HG02973 (cell line): ENCODE results near the gene ITPR1.
"Not testable (repeated sequence)": the region's sequence is repeated elsewhere in the genome, so short reads cannot be mapped to it uniquely, and the experiment has no call there.

Experiments used
- ATAC-seq: cut with Tn5 transposase; IDR thresholded peaks from one replicate; pipeline ENCODE4 v1.9.1; 2021; ENCODE audit warnings: moderate library complexity; ENCODE audit not compliant: unreplicated experiment

Gene ITPR1

DNA sequence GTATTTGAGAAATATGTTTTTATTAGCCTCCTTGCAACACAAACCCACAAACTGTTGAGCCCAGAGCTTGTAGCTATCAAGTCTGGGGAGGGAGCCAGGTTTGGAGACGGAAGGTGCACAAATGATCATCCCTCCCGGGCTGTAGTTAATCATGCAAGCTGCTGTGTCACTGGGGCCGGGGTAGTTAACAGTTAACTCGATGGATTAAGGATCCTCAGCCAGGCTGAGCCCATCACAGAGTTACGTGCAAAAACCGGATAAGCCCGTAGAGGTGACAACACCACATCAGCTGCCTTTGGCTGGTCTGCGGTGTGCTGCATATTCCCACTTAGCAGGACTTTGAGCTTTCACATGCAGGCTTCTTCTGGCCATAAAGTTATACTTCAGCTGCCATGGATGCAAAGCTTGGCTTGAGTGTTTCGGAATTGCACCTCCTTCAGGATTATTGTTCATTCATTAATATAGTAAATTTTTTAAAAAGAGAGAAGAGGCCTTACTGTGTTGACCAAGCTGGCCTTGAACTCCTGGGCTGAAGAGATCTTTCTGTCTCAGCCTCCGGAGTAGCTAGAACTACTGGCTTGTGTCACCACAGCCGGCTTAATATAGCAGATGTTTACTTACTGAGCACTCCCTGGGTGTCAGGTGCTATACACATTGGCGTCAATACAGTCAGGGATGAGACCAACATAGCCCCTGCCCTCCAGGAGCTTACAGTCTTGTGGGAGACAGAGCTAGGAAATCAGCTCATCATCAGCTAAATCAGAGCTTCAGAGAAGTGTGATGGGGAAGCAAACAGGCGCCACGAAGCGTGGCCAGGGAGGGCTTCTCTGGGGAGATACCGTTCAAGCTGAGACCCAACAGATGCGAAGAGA, 259.3 kb downstream of the ITPR1 start:
- ATAC-seq = no peak

DNA sequence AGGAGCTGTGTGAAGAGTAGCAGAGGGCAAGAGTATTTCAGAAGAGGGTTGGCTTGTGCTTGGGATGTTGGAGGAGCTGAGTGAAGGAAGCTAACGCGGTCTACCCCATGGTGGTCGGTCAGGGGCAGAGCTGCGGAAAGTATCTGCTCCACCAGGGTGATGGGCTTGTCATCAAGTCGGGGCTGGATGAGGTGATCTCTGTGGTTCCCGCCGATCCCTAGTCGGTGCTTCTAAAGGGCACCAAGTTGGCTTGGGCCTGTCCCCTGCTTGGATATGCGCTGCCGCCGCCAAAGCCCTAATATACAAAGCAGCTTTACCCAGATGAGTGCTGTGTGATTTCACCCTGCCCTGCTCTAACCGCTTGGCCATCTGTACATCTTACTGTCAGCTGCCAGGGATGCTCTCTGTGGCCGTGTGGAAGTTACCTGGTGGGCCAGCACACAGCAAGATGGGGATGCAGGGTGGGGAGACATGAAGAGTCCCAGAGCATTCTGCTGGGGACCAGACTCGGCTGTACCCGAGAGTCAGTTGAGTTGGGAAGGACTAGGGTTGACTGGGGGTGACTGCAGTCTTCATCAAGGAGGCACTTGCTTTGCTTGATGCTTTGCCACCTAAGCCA, 260.0 kb downstream of the ITPR1 start:
- no peak for ATAC-seq

DNA sequence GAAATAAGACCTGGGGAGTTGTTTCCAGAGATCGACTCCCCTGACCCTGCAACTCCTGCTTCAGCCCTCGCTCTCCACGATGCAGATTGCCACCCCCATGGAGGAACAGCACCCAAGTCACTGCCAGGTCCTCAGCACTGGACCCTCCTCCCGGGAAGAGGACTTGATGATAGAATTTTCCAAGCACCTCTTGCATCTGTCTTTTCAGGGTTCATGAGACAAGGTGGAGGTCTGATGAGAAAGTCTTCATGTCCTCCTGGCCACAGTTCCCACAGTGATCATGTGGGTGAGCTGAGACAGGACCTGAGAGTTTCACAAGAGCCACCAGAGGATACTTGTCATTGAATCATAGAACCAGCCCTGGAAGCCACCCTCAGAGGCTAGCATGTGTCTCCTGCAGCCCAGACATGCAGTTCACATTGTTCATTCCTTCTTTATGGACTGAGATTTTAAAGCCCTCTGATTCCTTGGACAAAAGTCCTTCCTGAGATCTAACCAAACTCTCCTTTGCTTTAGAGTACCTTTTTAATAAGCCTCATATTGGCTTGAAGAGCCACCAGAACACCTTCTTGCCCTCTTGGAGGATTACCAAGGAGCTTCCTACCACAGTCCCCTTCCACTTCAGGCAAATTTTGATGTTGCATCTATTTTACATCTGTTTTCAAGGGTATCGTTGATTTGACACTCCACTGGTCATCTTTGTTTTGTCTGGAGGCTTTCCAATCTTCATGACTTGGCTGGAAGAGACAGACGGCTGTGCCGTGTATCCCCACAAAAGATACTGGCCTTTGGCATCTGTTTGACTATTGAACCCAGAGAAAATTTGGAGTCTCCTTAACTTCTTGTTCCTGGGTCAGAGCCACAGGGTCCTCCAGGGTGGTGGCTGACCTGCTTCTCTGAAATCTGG, 261.3 kb downstream of the ITPR1 start:
- ATAC-seq = peak; percentile 70

DNA sequence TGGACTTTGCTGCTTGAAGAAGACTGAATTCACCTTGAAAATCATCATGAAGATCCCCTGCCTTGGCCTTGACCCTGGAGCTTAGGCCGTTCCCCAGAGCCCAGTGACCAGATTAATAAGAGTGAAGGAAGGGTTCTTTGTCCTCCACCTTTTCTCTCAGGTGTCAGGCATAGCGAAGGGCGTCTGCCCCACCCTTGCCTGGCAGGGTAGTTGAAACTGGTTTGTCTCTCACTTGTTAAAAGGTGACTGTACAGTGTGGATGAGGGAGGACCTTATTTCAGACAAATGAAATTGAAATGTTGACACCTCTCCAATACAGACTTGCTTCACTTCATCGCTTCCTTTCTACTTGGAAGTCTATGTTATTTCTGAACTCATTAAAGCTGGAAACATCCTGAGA, 262.4 kb downstream of the ITPR1 start:
- no peak for ATAC-seq

DNA sequence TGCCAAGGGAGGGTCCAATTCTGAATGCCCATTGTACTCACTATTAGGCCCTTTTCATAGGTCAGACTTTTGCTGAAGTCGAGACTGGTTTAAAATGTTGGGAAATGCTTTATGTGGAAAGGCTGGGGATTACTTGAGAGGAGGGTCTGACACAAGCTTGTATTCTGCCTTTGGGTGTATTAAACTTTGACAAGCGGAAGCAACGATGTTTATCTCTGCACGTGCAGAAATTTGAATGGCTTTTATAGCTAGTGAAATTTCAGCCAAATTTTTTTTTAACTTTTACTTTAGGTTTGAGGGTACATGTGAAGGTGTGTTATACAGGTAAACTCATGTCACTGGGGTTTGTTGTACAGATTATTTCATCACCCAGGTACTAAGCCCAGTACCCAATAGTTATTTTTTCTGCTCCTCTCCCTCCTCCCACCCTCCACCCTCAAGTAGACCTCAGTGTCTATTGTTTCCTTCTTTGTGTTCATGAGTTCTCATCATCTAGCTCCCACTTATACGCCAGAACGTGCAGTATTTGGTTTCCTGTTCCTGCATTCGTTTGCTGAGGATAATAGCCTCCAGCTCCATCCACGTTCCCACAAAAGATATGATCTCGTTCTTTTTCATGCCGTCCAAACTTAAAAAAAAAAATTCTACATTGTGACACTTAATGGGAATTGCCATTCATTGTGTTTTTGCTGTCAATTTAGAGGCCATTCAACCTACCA, 263.1 kb downstream of the ITPR1 start:
- ATAC-seq = no peak

DNA sequence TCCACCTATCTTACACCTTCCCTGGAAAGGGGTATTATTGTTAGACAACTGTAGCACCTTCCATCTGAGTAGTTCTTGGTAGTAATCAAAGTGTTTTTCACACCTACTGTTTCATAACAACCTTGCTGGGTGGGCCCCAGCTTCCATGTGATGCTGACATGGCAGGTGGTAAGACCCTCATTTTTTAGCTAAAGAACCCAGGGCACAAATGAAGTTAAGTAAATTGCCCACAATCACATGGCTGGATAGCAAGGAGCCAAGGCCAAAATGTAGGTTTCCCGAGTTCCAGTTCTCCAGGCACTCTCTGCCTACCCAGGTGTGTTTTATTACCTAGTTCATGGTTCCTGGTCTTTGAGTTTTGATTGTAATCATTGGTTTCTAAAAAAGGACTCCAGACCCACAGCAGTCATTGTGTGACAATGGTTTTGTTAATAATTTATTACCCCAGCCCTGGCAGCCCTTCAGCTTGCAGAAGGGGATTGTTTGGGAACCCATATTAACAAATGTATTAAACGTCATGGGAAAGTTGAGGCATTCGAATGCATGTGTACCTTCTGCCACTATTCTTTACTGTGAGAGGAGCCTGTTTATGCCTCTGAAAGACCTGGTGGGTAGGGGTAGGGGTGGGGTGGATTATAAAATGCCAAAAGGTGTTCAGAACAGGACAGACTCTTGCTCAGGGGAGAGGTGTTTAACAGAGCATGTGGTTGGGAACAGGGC, 263.9 kb downstream of the ITPR1 start:
- ATAC-seq = peak; percentile 53

DNA sequence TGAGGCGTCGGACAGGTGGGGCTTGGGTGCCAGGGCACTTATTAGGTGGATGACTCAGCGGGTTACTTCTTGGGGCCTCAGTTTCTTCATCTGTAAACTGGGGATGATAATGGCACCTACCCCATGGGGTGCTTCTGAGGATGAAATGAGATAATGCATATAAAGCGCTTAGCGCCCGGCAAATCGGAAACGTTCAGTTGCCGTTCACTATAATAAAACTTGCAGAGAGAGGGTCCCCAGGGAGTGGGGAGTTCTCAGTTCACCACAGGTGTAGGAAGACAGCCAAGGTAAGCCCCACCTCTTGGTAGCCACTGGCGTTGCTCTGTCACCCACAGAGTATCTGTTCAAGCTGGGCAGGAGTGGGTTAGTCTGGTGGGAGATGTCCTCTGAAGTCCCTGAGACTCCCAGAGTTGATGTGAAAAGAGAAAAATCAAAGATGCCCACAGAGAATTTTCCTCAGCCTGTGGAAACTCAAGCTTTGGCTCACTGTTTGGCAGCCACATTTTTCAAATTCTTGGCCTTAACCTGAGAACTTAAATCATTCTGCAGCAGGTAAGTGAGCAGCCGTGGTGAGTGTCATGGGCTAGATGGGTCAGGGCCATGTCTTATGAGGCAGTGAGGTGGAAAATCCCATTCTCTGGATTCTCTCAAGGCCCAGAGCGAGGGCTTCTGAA, 264.6 kb downstream of the ITPR1 start:
- no peak for ATAC-seq

DNA sequence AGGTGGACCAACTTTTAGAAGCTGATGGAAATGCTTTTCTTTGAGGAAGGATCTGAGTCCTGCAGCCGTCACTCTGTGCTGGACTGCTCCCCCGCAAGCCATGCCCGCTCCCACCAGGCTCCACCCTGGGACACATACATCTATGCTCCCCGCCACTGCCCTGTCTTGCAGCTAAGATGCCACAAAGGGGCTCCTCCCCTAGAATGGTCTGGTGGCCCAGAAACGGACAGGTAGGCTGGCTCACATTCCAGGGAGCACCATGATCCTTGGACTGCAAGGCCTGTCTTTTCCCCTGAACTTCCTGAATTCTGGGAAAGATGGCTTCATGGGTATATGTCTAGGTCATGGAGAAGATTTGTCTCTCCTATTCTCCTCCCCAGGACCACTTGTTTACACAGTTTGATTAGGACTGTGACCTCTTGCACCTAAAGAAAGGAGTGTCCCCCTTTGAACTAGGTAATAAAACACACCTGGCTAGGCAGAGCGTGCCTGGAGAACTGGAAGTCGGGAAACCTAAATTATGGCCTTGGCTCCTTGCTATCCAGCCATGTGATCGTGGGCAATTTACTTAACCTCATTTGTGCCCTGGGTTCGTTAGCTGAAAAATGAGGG, 265.2 kb downstream of the ITPR1 start:
- ATAC-seq = no peak

DNA sequence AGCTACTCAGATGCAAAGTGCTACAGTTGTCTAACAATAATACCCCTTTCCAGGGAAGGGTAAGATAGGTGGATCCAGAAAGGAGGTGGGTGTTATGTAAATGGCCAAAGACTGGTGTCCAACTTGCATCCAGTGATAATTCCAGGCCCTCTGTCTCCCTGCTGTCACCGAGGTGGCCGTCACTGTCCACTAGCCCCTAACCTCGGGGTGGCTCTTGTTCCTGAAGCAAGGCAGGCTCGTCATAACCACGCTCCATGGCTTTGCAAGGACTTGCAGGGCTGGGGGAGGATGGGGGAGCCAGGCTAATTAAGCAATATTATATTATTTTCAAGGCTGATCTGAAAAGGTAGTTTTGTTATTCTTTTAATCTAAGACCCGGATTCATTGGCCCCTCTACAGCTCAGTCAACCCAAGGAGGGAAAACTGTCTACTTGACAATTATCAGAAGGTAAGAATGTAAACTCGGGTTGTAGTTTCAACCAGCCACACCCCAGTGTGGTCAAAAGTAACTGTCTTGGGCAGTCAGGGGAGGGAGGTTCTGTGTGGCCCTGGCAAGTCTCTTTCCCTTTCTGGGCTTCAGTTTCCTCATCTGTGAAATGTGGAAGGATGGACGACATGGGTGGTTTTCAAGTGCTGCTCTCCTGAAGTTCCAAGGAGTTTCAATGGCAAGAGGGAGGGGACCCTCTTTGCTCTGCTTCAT, 266.0 kb downstream of the ITPR1 start:
- ATAC-seq = no peak

DNA sequence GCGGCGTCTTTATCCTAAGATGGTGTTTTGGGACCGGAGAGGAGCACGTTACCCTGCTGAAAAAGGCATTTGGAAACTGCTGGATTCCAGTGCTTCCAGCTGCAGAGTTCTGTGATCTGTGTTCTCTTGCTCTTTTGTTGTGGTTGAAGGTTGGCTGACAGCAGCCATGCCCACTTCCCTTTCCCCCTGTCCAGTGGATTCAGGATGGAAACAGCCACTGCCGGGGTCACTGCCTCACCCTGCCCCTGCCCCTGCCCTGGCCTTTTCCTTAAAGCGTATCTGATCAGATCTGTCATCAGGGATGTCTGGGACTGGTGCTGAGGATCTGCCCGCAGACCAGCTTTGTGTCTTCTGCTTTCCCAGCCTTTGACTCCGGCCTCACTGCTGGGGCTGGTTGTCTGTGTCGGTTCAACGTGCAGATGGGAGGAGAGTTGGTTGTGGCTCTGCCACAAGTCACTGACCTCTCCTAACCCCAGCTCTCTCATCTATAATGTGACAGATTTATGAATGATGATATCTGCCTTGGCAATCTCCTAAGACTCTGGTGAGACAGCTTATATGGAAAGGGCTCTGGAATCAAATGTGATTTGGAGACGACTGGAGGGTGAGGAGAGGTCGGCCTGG, 266.7 kb downstream of the ITPR1 start:
- no peak for ATAC-seq

DNA sequence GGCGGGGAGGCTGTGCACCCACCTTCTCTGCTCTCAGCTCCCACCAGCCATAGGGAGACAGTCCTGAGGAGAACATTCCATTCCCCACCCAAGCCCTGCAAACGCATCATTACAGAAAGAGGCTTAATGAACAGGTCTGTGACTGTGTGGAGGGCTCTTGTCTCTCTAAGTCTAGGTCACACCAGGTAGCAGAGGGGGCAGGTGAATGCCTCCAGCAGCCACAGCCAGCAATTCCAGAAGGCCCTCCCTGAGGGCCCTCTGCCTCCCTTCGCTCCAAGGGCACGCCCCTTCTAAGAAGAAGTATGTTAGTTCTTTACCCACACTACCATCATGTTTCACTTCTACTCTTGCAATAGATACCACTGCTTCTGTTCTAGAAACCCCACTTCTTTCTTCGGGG, 268.6 kb downstream of the ITPR1 start:
- ATAC-seq = no peak

DNA sequence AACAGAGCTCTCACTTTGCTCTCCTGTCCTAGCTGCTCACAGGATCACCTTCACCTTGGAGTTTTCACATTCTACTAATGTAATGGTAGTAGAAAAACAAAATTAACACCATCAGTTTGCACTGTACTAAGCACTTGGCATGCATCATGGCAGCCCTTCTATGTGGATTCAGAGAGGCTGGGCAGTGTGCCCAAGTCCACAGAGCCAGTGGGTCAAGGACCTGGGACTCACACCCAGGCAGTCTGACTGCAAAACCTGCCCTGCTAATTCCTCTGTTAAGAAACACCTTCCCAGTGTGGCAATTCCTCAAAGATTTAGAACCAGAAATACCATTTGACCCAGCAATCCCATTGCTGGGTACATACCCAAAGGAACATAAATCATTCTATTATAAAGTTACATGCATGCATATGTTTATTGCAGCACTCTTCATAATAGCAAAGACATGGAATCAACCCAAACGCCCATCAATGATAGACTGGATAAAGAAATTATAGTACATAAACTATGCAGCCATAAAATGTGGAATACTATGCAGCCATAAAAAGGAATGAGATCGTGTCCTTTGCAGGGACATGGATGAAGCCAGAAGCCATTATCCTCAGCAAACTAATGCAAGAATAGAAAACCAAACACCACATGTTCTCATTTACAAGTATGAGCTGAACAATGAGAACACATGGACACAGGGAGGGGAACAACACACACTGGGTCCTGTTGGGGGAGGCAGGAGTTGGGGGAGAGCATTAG, 269.5 kb downstream of the ITPR1 start:
- not testable (repeated sequence) for ATAC-seq

DNA sequence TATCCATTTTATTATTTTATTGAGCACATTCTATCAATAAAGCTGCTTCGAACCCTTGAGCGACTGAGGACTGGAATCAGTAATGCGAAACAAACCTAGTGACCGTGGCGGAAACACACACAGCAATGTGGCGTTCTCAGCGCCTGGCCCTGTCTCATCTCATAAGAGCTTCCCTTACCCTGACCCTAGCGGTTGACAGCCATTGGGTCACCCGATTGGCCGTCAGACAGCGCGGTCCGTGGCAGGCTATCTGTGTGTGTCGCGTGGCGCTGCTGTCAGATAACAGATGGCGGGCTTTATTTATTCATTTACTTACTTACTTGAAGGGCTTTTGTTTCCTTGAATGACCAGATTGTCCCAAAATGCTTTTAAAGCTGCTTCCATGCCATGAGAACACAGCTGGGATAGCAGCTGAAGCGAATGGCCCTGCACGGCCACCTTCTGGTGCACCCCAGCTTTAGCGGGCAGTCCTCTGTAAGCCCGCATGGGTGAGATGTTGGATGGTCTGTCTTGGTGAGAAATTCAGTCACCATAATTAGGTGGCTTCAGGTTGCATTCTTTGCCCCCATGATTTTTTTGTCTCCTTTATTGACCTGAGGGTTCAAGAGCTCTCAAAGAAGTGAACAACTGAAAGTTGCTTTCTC, 270.6 kb downstream of the ITPR1 start:
- no peak for ATAC-seq

DNA sequence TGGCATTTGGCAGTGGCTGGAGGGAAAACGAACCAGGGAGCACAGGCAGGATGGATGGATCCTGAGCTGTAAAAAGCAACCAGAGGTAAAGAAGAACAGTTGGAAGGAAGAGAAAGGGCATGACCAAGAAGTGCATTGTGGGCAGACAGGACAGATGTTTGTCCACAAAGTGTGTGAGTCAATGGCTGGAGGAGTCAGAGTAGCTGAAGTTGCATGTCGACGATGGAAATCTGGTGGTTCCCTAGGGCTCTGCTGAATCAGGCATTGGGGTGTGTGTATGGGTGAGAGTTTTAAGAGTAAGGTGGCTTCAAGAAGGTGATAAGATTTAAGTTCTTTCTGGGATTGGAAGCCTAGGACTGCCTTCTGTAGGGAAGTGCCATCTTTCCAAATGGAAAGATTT, 272.1 kb downstream of the ITPR1 start:
- no peak for ATAC-seq

DNA sequence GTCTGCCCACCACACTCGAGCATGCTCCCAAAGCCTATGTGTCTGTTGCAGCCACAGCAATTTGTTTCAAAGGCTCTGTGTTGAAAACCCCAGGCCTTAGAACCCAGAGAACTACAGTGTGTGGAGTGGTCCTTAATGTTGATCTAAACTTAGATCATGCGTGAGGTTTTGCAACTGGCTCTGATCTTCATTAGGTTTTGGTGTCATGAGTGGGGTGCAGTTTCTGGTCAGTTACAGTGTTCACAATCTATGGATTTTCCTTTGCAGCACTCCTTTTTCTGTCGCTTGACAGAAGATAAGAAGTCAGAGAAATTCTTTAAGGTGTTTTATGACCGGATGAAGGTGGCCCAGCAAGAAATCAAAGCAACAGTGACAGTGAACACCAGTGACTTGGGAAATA, 273.1 kb downstream of the ITPR1 start:
- ATAC-seq = no peak

DNA sequence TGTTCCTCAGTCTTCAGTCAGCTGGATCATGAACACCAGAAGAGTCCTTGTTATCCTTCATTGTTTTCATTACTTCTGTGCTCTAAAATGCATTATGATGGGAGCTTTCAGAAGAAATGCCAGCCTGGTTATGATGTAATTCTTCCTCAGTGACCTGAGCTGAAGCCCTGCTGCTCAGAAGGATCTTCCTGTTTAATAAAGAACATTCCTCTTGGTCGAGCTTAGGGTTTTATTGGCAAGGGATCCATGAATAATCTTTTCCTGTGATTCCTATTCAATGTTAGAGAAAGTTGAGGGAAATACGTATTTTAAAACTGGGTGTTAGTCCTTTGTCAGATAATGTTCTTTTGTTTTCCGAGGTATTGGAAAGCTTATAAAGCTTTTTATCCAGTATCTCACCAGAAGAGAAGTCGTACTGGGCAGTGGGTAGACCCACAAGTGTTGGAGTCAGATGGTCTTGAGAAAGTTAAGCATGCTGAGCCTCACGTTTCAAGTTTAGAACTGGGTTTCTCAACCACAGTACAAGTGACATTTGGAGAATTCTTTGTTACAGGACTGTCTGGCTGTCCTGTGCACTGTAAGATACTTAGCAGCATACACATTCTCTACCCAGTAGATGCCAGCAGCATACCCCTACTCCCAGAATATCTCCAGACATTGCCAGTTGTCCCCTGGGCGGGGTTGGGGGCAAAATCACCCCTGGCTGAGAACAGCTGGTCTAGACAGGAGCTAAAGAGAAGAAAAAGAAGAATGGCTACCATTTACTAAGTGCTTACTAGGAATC, 273.8 kb downstream of the ITPR1 start:
- no peak for ATAC-seq
